GM21576 (cell line): Measurements from ENCODE around the gene PRKG2.

Source experiments
- ATAC-seq: cut with Tn5 transposase; IDR thresholded peaks from one replicate; pipeline ENCODE4 v1.9.1; 2021; ENCODE audit warnings: mild to moderate bottlenecking, moderate library complexity; ENCODE audit not compliant: unreplicated experiment

The PRKG2 gene

GRCh38 chr4:81218206-81218605 lies 3.2 kb upstream of the PRKG2 start:
- ATAC-seq, result no peak

- no peak for ATAC-seq
Measured at GRCh38 chr4:81217779-81218178, 2.8 kb upstream of the PRKG2 start.

- ATAC-seq, result no peak
Measured at GRCh38 chr4:81215931-81216330, 909 bp upstream of the PRKG2 start.

- ATAC-seq, result no peak
Measured at GRCh38 chr4:81214144-81214880, 710 bp downstream of the PRKG2 start.

GRCh38 chr4:81213671-81214070 lies 1.4 kb downstream of the PRKG2 start:
- no peak for ATAC-seq

- ATAC-seq, result no peak
Measured at GRCh38 chr4:81211956-81212355, 3.1 kb downstream of the PRKG2 start.

GRCh38 chr4:81207828-81208227 lies 7.2 kb downstream of the PRKG2 start:
- ATAC-seq, result no peak

- no peak for ATAC-seq
Measured at GRCh38 chr4:81205302-81205701, 9.7 kb downstream of the PRKG2 start.

GRCh38 chr4:81204571-81204970 lies 10.5 kb downstream of the PRKG2 start:
- ATAC-seq, result no peak

GRCh38 chr4:81199831-81200230 lies 15.2 kb downstream of the PRKG2 start:
- ATAC-seq, result no peak

- ATAC-seq, result no peak
Measured at GRCh38 chr4:81198609-81199008, 16.4 kb downstream of the PRKG2 start.

- no peak for ATAC-seq
Measured at GRCh38 chr4:81197864-81198524, 17.0 kb downstream of the PRKG2 start.

- no peak for ATAC-seq
Measured at GRCh38 chr4:81196126-81196650, 18.8 kb downstream of the PRKG2 start.

- no peak for ATAC-seq
Measured at GRCh38 chr4:81195475-81195874, 19.5 kb downstream of the PRKG2 start.

- no peak for ATAC-seq
Measured at GRCh38 chr4:81194286-81194685, 20.7 kb downstream of the PRKG2 start.

- ATAC-seq, result no peak
Measured at GRCh38 chr4:81180916-81181315, 34.1 kb downstream of the PRKG2 start.

- no peak for ATAC-seq
Measured at GRCh38 chr4:81179326-81179725, 35.7 kb downstream of the PRKG2 start.

GRCh38 chr4:81173213-81173612 lies 41.8 kb downstream of the PRKG2 start:
- ATAC-seq, result no peak

- no peak for ATAC-seq
Measured at GRCh38 chr4:81166458-81167160, 48.4 kb downstream of the PRKG2 start.

GRCh38 chr4:81165861-81166430 lies 49.1 kb downstream of the PRKG2 start:
- ATAC-seq, result no peak

- no peak for ATAC-seq
Measured at GRCh38 chr4:81164623-81165416, 50.2 kb downstream of the PRKG2 start.
